GM13977 (cell line): ENCODE measurements around the gene DPEP2NB.

Source experiments
- DNase-seq: peaks from one replicate; pipeline ENCODE4 v3.0.0; 2012; ENCODE audit warnings: low spot score
- in situ Hi-C: fragments of 300-500 bp; cut with MboI; formaldehyde crosslinking; loops from one replicate; pipeline ENCODE4 v1.12.0; 2022; ENCODE audit warnings: low sequenced_read_pairs, low pct_unique_long_range_greater_than_20kb, mixed read lengths, inconsistent platforms; ENCODE audit not compliant: unreplicated experiment
- TF ChIP-seq, protein P1 (sequence below): IDR thresholded peaks from 2 replicates; pipeline ENCODE4 v1.5.1; 2012; ENCODE audit warnings: mild to moderate bottlenecking, control low read depth; ENCODE audit not compliant: insufficient read depth; ENCODE audit errors: extremely low read depth, missing control alignments

DPEP2NB gene

GRCh38 chr16:67967183-67967957 lies 48.3 kb downstream of the DPEP2NB start:
- in situ Hi-C loops: no loop called here
- DNase-seq: no peak
- TF ChIP-seq, protein P1, sequence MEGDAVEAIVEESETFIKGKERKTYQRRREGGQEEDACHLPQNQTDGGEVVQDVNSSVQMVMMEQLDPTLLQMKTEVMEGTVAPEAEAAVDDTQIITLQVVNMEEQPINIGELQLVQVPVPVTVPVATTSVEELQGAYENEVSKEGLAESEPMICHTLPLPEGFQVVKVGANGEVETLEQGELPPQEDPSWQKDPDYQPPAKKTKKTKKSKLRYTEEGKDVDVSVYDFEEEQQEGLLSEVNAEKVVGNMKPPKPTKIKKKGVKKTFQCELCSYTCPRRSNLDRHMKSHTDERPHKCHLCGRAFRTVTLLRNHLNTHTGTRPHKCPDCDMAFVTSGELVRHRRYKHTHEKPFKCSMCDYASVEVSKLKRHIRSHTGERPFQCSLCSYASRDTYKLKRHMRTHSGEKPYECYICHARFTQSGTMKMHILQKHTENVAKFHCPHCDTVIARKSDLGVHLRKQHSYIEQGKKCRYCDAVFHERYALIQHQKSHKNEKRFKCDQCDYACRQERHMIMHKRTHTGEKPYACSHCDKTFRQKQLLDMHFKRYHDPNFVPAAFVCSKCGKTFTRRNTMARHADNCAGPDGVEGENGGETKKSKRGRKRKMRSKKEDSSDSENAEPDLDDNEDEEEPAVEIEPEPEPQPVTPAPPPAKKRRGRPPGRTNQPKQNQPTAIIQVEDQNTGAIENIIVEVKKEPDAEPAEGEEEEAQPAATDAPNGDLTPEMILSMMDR: peak; percentile 26

DNA sequence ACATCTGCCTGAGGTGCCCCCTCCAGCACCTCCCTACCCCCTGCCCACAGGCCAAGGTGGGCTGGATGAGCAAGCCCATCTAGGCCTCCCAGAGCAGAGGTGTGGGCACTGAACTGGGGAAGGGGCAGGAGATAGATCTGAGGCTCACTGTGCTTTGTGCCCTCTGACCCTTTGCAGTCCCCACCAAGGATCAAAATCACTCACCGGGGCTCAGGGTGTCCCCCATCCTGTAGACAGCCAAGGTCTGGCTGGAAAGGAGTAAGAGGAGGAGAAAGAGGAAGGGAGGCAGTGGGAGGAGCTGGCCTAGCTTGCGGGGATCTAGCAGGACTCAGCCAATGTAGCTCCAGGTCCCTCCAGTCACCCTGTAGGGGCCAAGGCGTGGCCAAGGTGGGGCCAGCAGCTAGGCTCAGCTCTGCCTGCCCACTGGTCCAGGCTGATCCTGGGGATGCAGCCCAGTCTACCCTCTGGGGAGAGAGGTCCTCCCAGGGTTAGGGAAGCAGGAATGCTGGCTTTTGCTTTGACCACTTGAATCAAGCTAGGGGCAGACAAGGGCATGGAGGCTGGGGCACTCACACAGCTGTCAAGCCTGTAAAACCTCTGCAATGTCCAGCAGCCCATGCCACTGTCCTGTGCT lies 49.0 kb downstream of the DPEP2NB start:
- in situ Hi-C loops: no loop called here
- no peak for DNase-seq
- TF ChIP-seq, protein P1: no peak

- no peak for DNase-seq
- in situ Hi-C loops: no loop called here
- TF ChIP-seq, protein P1: no peak
Measured at GRCh38 chr16:67965668-67966548, 49.8 kb downstream of the DPEP2NB start.

DNA sequence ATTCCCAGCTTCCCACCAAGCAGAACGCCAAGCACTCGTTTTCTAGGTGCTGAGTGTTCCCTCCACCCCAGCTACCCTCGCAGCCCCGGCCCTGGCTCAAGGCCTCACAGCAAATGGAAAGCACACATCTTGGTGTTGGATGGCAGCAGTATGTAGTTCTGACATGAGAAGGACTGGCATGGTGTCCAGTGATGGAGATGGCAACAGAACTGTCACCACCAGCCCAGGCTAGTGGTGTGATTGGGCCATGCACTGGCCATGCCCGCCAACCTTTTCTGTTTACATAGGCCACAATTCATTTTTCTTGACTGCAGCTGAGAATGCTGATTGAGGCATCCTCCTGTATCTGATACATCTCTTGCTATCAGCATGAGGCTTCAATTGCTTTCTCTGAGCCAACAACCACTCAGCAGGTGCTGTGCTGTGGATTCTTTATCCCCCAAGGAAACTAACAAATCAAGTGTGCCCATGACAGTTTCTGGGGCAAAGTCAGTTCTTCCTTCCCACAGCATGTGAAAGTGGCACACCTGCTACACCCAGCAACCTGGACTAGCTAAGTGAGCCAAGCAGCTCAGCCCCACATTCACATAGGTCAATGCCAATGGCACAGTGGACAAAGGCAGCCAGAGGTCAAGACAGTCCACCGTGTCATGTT lies 51.1 kb downstream of the DPEP2NB start:
- in situ Hi-C loops: no loop called here
- no peak for DNase-seq
- TF ChIP-seq, protein P1: no peak

DNA sequence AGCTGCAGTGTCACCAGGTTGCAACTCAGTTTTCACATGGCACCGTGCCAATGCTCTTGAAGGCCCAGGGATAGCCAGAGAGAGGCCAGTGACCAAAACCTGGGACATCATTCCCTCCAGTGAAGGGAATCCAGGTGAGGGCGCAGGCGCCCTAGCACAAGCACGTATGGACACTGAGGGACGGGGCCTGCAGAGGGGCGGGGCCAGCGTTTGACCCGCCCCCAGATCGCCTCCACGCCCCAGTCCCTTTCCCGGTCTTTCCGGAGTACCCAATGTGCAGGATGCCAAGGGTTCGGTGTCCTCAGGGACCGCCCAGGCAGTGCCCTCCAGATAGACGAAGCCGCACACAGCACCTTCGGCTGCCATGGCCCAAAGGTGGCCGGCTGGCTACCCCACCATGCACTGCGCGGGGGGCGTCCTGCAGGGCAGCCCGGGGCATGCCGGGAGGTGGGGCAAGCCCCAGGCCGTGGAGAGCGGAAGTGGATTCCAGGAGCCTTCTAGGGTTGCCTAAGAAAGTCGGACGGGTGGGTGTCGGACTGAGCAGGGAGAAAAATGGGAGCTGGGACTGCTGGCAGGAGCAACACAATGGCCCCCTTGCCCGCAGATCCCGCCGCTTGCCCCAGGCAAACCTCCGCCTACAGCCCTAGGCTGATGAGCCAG lies 51.9 kb downstream of the DPEP2NB start:
- DNase-seq: no peak
- TF ChIP-seq, protein P1: no peak
- in situ Hi-C loops: no loop called here
